GM12878 (cell line): ENCODE measurements around the gene IL17B. TPM values are rescaled to one million over a fixed set of nuclear protein-coding genes. Genes with fewer than 3 reads are reported as not detected.

Source experiments
- ATAC-seq: fragments of 200-7000 bp; cut with Tn5 transposase; 3 replicates; pipeline ENCODE4 v1.9.1; 2020; ENCODE audit warnings: mild to moderate bottlenecking, moderate library complexity
- BruUV-seq: library from RNA; stranded (reverse); fragments of 400-500 nt; replicated peaks from 2 replicates; lab custom pipeline; 2021; lab: Mats Ljungman, UMichigan
- CTCF ChIA-PET: fragments of 300-600 bp; sonication (Branson Sonifier 250); formaldehyde crosslinking; extraction: SDS; loops from one replicate; lab custom pipeline; 2021; ENCODE audit warnings: inconsistent platforms; lab: Yijun Ruan, JAX
- POLR2A ChIA-PET: fragments of 350-600 bp; formaldehyde crosslinking; extraction: SDS; loops from one replicate; lab custom pipeline; 2021; ENCODE audit warnings: inconsistent platforms; lab: Charles Lee
- RAD21 ChIA-PET: fragments of 300-600 bp; sonication (Branson Sonifier 250); formaldehyde crosslinking; loops from one replicate; lab custom pipeline; 2023; ENCODE audit warnings: antibody characterized with exemption; ENCODE audit not compliant: unreplicated experiment; lab: Charles Lee
- SMC1A ChIA-PET: fragments of 300-600 bp; sonication (Branson Sonifier 250); formaldehyde crosslinking; loops from one replicate; lab custom pipeline; 2023; ENCODE audit not compliant: unreplicated experiment, uncharacterized antibody; lab: Charles Lee
- DNase-seq: peaks from one replicate; pipeline ENCODE4 v3.0.0-alpha.2; 2011; ENCODE audit warnings: low read depth, low spot score
- FAIRE-seq: peaks from 3 replicates; lab custom pipeline; 2011; peaks lifted over from hg19 to GRCh38; lab: Jason Lieb, UNC
- H2AFZ ChIP-seq: 2 replicates; pipeline ENCODE4 v1.6.0; 2011; ENCODE audit warnings: low read depth, low read length, control low read depth; ENCODE audit not compliant: control insufficient read depth
- H3K27ac ChIP-seq: 2 replicates; pipeline ENCODE4 v1.5.1; 2011; ENCODE audit warnings: control low read depth; ENCODE audit not compliant: control insufficient read depth, insufficient read depth
- H3K27me3 ChIP-seq, 2 experiments: replicated peaks in 1 of 2; 2 replicates each; pipeline versions ENCODE4 v1.6.0 to v1.6.1; 2011; ENCODE audit warnings: low read length in 1 of 2; ENCODE audit not compliant: control insufficient read depth in 2 of 2, insufficient read depth in 2 of 2
- H3K36me3 ChIP-seq, 2 experiments: 2 replicates each; pipeline ENCODE4 v1.5.1; 2011; ENCODE audit warnings: low read length in 1 of 2; ENCODE audit not compliant: control insufficient read depth in 2 of 2, insufficient read depth in 2 of 2
- H3K4me1 ChIP-seq: 2 replicates; pipeline ENCODE4 v1.6.1; 2011; ENCODE audit warnings: mild to moderate bottlenecking, low read length, moderate library complexity, mixed read lengths; ENCODE audit not compliant: control insufficient read depth, insufficient read depth
- H3K4me2 ChIP-seq: 2 replicates; pipeline ENCODE4 v1.6.0; 2011; ENCODE audit warnings: control low read depth; ENCODE audit not compliant: control insufficient read depth, insufficient read depth
- H3K4me3 ChIP-seq: fragments of 200-600 bp; sonication (generic); 2 replicates; pipeline ENCODE4 v1.5.1; 2016
- H3K79me2 ChIP-seq: 2 replicates; pipeline ENCODE4 v1.6.0; 2011; ENCODE audit warnings: low read length; ENCODE audit not compliant: control insufficient read depth, insufficient read depth
- H3K9ac ChIP-seq: 2 replicates; pipeline ENCODE4 v1.8.0; 2011; ENCODE audit warnings: low read length, control low read depth, mixed read lengths; ENCODE audit not compliant: control insufficient read depth, insufficient read depth
- H3K9me3 ChIP-seq: replicated peaks from 3 replicates; pipeline ENCODE4 v1.5.1; 2011; ENCODE audit warnings: mild to moderate bottlenecking, low read length; ENCODE audit not compliant: control insufficient read depth, insufficient read depth
- H4K20me1 ChIP-seq: 2 replicates; pipeline ENCODE4 v1.6.0; 2011; ENCODE audit not compliant: control insufficient read depth, insufficient read depth
- CHD4 ChIP-seq: fragments of 200-600 bp; sonication (generic); IDR thresholded peaks from 2 replicates; pipeline ENCODE4 v1.6.1; 2016; ENCODE audit warnings: mild to moderate bottlenecking
- CREB1 ChIP-seq: IDR thresholded peaks from 2 replicates; pipeline ENCODE4 v1.6.1; 2012; ENCODE audit warnings: low read depth, mild to moderate bottlenecking, inconsistent platforms
- EZH2 ChIP-seq: IDR thresholded peaks from 2 replicates; pipeline ENCODE4 v1.6.1; 2012; ENCODE audit warnings: low read depth, mild to moderate bottlenecking, control low read depth, inconsistent platforms, low read length, borderline replicate concordance; ENCODE audit not compliant: control insufficient read depth
- GABPA ChIP-seq: IDR thresholded peaks from 2 replicates; pipeline ENCODE4 v1.6.1; 2014; ENCODE audit warnings: antibody characterized with exemption, low read depth, mild to moderate bottlenecking, inconsistent platforms
- MYB ChIP-seq: fragments of 150-350 bp; IDR thresholded peaks from 2 replicates; pipeline ENCODE4 v1.6.1; 2014; ENCODE audit warnings: mild to moderate bottlenecking, low read depth, low read length, borderline replicate concordance
- POLR2A ChIP-seq: IDR thresholded peaks from 2 replicates; pipeline ENCODE4 v1.6.1; 2011; ENCODE audit warnings: low read depth, mild to moderate bottlenecking, low read length
- SMC3 ChIP-seq: IDR thresholded peaks from 2 replicates; pipeline ENCODE4 v1.6.1; 2011; ENCODE audit warnings: low read length, improper control_type of control experiment, borderline replicate concordance
- WGBS: methylation state at CpG from one replicate; pipeline ENCODE4 v1.1.6; 2016; ENCODE audit warnings: low lambda C conversion rate; ENCODE audit not compliant: insufficient replicate concordance, insufficient coverage; ENCODE audit errors: missing lambda C conversion rate; 5-methylcytosine and 5-hydroxymethylcytosine counted together
- in situ Hi-C: fragments of 300-500 bp; cut with MboI; formaldehyde crosslinking; loops from 9 replicates; pipeline ENCODE4 v1.14.3; 2018; ENCODE audit warnings: mixed read lengths
- intact Hi-C: fragments of 100-400 bp; cut with micrococcal nuclease; formaldehyde crosslinking; loops from one replicate; pipeline ENCODE4 v1.14.2; 2022; ENCODE audit not compliant: unreplicated experiment
- polyA plus RNA-seq, 11 experiments: library from polyadenylated mRNA; depleted of rRNA in 4 of 11; unstranded in 6 of 11; stranded (reverse) in 5 of 11; fragments of >200 nt; fragmentation: Nextera tagmentation in 4 of 11; fragmentation: Illumina TruSeq in 1 of 11; extraction: Ambion mirVana in 4 of 11; extraction: Trizol in 1 of 11; gene quantifications; 1 replicate in 1 of 11; 2 replicates in 10 of 11; pipeline versions ENCODE4 v1.2.1 to v1.2.3, GENCODE V29; 2011 to 2016; ENCODE audit warnings: inconsistent platforms in 2 of 11, missing spikeins in 2 of 11, low read depth in 1 of 11
- total RNA-seq, 4 experiments: library from RNA; depleted of rRNA in 3 of 4; stranded (reverse); fragments of >200 nt in 3 of 4; fragmentation: Illumina TruSeq in 1 of 4; extraction: Trizol in 1 of 4; gene quantifications; 2 replicates each; pipeline versions ENCODE4 v1.2.1 to v1.2.3, GENCODE V29; 2013 to 2021
- TF ChIP-seq, protein P1 (sequence below): fragments of 450-650 bp; IDR thresholded peaks from 2 replicates; pipeline ENCODE4 v1.6.1; 2017; ENCODE audit warnings: low read depth, mild to moderate bottlenecking, moderate library complexity
- TF ChIP-seq, protein P2 (sequence below): fragments of 450-650 bp; formaldehyde crosslinking; IDR thresholded peaks from 2 replicates; pipeline ENCODE4 v1.4.0; 2020; ENCODE audit warnings: mild to moderate bottlenecking, moderate library complexity

Gene IL17B
- total and polyA plus RNA-seq, 10 of the 15 experiments (the other 5 are each of a cell fraction or from before 2014, with no cell fraction given) = not detected

DNA sequence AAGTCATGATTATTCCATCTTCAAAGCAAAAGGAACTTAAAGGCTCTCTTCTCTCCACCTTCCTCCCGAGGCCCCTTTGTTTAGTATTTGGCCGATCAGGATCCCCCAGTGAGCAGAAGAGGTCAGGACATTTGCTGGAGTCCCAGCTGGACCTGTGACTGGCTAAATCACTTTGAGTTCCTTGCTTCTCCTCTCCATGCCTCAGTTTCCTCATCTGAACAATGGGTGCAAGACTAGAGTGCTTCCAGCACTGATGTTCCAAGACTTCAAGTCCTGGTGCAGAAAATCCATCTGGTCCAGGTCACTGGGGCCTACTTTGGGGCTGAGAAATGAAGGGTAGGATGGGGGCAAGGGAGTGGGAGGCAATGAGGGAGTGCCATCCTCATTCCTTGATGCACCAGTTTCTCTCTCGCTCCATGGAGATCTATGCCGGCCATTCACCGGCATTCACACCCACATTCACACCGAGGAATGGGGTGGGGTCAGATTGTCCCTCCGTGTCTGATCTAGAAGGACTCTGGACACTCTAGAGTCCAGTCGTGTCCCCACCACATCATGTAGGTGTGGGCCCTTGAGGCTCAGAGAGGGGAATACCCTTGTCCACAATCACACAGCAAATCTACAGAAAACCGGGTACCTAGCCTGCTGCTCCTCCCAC is 38.7 kb upstream of the IL17B start (continued):
- TF ChIP-seq, protein P1, sequence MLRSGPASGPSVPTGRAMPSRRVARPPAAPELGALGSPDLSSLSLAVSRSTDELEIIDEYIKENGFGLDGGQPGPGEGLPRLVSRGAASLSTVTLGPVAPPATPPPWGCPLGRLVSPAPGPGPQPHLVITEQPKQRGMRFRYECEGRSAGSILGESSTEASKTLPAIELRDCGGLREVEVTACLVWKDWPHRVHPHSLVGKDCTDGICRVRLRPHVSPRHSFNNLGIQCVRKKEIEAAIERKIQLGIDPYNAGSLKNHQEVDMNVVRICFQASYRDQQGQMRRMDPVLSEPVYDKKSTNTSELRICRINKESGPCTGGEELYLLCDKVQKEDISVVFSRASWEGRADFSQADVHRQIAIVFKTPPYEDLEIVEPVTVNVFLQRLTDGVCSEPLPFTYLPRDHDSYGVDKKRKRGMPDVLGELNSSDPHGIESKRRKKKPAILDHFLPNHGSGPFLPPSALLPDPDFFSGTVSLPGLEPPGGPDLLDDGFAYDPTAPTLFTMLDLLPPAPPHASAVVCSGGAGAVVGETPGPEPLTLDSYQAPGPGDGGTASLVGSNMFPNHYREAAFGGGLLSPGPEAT = no peak
- TF ChIP-seq CREB1 = no peak
- no peak for TF ChIP-seq CHD4
- TF ChIP-seq POLR2A = no peak
- no peak for TF ChIP-seq SMC3
- no peak for TF ChIP-seq GABPA
- TF ChIP-seq, all 136 proteins: peak for 0

DNA sequence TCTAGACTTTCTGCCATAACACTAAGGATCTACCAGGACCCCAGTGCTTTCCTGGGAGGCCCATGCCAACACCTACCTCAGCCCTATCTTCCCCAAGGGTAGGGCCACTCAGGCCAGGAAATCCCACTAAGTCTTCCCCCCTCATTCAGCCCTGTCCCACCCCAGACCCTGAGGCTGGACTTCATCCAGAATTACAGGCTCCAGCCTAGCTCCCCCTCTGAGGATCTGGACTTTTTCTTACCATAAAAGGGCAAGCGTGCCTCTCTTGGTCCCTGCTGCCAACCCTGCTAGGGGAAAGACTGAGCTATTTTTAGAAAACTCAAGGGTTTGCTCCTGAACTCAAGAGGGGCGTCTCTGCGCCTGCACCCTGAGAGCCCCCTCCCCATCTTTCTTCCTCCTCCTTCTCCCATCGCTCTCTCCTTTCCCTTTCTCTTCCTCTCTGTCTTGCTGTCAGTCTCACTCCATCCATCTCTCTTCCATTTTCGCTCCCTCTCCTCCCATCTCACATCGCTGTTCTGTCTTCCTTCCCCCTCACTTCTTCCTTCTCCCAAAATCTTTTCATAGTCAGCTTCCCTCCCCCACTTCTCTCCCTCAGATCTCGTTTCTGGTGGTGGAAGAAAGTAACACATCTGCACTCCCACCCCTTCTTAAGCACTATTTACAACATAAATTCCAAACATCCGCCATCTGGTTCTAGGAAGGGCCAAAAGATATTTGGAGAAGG is 38.1 kb upstream of the IL17B start:
- BruUV-seq = no TSS peak
- in situ Hi-C loops (no loop called here), intact Hi-C loops (no loop called here)
- ChIA-PET POLR2A (interaction anchor here (1.1 kb wide), 1 partner anchor 73 kb away, joined by 3 read pairs; no protein-coding TSS in a partner anchor), CTCF (interaction anchor here (0.7 to 1.9 kb wide), 4 partner anchors 12 to 92 kb away, joined by 3 to 7 read pairs (median 4); no protein-coding TSS in a partner anchor), RAD21 (interaction anchor here (1.3 kb wide), 1 partner anchor 18 kb away, joined by 4 read pairs; no protein-coding TSS in a partner anchor), SMC1A (interaction anchor here (2.0 to 2.1 kb wide), 2 partner anchors 9 to 12 kb away, joined by 4 to 5 read pairs; no protein-coding TSS in a partner anchor)
- FAIRE-seq (no peak), DNase-seq (no peak), ATAC-seq (no peak)
- Histone ChIP-seq H3K9me3 (no peaks in the 10 kb centered on the region), H3K4me3 (no peak overlapping the region), H3K27ac (no peak overlapping the region), H3K9ac (no peak overlapping the region), H3K79me2 (no peaks in the 10 kb centered on the region), H3K36me3 (no peaks in the 10 kb centered on the region), H4K20me1 (no peaks in the 10 kb centered on the region), H2AFZ (no peak overlapping the region), H3K27me3 (no peaks in the 10 kb centered on the region), H3K4me2 (no peak overlapping the region), H3K4me1 (no peaks in the 10 kb centered on the region)
- TF ChIP-seq EZH2 (no peak), MYB (no peak)
- TF ChIP-seq, protein P2, sequence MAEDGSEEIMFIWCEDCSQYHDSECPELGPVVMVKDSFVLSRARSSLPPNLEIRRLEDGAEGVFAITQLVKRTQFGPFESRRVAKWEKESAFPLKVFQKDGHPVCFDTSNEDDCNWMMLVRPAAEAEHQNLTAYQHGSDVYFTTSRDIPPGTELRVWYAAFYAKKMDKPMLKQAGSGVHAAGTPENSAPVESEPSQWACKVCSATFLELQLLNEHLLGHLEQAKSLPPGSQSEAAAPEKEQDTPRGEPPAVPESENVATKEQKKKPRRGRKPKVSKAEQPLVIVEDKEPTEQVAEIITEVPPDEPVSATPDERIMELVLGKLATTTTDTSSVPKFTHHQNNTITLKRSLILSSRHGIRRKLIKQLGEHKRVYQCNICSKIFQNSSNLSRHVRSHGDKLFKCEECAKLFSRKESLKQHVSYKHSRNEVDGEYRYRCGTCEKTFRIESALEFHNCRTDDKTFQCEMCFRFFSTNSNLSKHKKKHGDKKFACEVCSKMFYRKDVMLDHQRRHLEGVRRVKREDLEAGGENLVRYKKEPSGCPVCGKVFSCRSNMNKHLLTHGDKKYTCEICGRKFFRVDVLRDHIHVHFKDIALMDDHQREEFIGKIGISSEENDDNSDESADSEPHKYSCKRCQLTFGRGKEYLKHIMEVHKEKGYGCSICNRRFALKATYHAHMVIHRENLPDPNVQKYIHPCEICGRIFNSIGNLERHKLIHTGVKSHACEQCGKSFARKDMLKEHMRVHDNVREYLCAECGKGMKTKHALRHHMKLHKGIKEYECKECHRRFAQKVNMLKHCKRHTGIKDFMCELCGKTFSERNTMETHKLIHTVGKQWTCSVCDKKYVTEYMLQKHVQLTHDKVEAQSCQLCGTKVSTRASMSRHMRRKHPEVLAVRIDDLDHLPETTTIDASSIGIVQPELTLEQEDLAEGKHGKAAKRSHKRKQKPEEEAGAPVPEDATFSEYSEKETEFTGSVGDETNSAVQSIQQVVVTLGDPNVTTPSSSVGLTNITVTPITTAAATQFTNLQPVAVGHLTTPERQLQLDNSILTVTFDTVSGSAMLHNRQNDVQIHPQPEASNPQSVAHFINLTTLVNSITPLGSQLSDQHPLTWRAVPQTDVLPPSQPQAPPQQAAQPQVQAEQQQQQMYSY = no peak
- 35% methylated on average over 7 of the region's 8 CpGs for WGBS
